Tibial nerve (tissue), 4 donors: ENCODE data around the gene MT1F. TPM values are rescaled to one million over a fixed set of nuclear protein-coding genes. Genes with fewer than 3 reads are reported as not detected.

ENCODE experiments used
- DNase-seq, 2 donors: peaks; one replicate each; pipeline ENCODE4 v3.0.0-alpha.2; 2019; ENCODE audit warnings: low spot score in 2 of 2
- H3K27ac ChIP-seq, 4 donors: fragments of 200-600 bp; sonication (generic) in 3 of 4; one replicate each; pipeline ENCODE4 v1.5.1; 2017 to 2019; ENCODE audit warnings: mild to moderate bottlenecking in 1 of 4
- H3K27me3 ChIP-seq, 2 donors: fragments of 200-600 bp; sonication (generic) in 1 of 2; one replicate each; pipeline versions ENCODE4 v1.5.1 to v1.6.0; 2017 to 2019
- H3K36me3 ChIP-seq, 3 donors: fragments of 200-600 bp; sonication (generic); one replicate each; pipeline ENCODE4 v1.5.1; 2018 to 2019
- H3K4me1 ChIP-seq, 4 donors: fragments of 200-600 bp; sonication (generic) in 3 of 4; one replicate each; pipeline ENCODE4 v1.5.1; 2017 to 2019
- H3K4me3 ChIP-seq, 4 donors: fragments of 200-600 bp; sonication (generic) in 3 of 4; one replicate each; pipeline ENCODE4 v1.5.1; 2017 to 2019; ENCODE audit warnings: mild to moderate bottlenecking in 1 of 4, moderate library complexity in 1 of 4
- H3K9me3 ChIP-seq, 4 donors: fragments of 200-600 bp; sonication (generic) in 3 of 4; one replicate each; pipeline ENCODE4 v1.5.1; 2017 to 2019
- EP300 ChIP-seq, 2 donors: sonication (generic); formaldehyde crosslinking; IDR thresholded peaks; one replicate each; pipeline ENCODE4 v1.6.1; 2017; ENCODE audit warnings: antibody characterized with exemption in 2 of 2, mild to moderate bottlenecking in 1 of 2
- POLR2A ChIP-seq, 2 donors: fragments of 450-650 bp; IDR thresholded peaks; one replicate each; pipeline ENCODE4 v1.6.1; 2017; ENCODE audit warnings: antibody characterized with exemption in 2 of 2, mild to moderate bottlenecking in 2 of 2, moderate library complexity in 2 of 2
- WGBS, 2 donors: methylation state at CpG; one replicate each; pipeline ENCODE4 v1.1.5; 2018; 5-methylcytosine and 5-hydroxymethylcytosine counted together
- total RNA-seq, 4 donors: library from RNA; depleted of rRNA; stranded (reverse); fragments of >200 nt; gene quantifications; one replicate each; pipeline ENCODE4 v1.1.0, GENCODE V29; 2016
- TF ChIP-seq, protein P1 (sequence below), 5 experiments: fragments of 200-600 bp in 3 of 5; fragments of 450-650 bp in 2 of 5; sonication (generic) in 3 of 5; IDR thresholded peaks; one replicate each; pipeline ENCODE4 v1.5.1; 2016 to 2019; ENCODE audit warnings: antibody characterized with exemption in 5 of 5, mild to moderate bottlenecking in 3 of 5, moderate library complexity in 2 of 5

The MT1F gene
- total RNA-seq, 4 donors from 2014 or later = 3.0 to 34.3 (median 11.3) TPM

DNA sequence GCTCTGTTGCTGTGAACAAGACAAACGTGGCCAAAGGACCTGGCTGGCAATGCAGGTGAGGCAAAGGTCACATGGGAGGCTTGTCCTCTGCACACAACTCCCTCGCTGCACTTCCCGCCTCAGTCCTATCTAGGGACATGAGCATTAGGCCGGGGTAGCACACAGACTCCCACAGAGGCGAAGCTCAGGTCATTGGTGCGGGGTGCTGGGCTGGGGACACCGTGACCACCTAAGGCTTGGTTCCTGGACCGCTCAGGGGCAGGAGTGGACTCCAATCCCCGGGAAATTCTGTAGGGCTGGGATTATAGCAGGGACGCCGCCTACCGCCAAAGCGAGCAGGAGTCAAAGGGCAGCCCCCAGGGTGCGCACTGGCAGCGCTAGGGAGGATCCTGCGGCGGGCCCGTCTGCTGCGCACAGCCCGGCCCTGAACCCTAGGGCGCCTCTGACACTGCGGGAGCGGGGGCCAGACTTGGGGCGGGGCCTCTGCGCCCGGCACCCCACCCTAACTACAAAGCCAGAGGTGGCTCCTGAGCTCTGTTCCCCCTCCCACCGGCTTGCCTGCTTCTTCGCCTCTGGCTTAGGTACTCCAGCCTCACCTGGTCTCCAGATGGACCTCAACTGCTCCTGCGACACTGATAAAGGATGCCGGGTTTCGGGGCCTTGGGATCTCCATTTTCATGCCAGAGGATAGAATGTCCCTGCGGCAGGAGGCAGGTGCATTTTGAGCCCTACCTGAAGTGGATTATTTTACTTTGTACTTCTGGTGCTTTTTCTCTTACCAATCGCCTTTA lies 9.9 kb upstream of the MT1F start:
- no peak for TF ChIP-seq POLR2A (IDR thresholded peaks at IDR 0.05)
- no peaks in the 10 kb centered on the region for H3K36me3 ChIP-seq
- WGBS, 2 donors = 32 to 39% methylated on average over 25 to 29 of the region's 33 CpGs
- no peak overlapping the region for H3K4me3 ChIP-seq
- H3K9me3 ChIP-seq = no peaks in the 10 kb centered on the region
- H3K4me1 ChIP-seq = peaks cover 0 to 13% (median 10%) of the 10 kb centered on the region in 4 donors
- H3K27ac ChIP-seq = no peak overlapping the region
- no peak for DNase-seq
- H3K27me3 ChIP-seq = peaks cover 0 to 27% of the 10 kb centered on the region in 2 donors

DNA sequence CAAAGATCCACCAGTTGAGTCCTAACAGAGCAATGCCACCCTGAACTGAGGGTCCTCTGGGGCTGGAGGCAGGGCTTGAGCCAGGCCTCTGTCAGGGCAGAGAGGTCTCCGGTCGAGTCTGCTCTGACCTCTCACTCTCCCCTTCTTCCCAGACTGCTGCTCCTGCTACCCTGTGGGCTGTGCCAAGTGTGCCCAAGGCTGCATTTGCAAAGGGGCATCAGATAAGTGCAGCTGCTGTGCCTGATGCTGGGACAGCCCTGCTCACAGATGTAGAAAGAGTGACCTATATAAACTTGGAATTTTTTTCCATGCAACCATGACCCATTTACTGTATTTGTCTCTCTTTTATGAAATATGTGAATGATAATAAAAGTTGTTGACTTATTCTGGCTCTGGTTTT lies 8.5 kb upstream of the MT1F start:
- Histone ChIP-seq H3K27ac (no peak overlapping the region), H3K4me3 (no peak overlapping the region), H3K27me3 (peaks cover 0 to 23% of the 10 kb centered on the region in 2 donors), H3K9me3 (no peaks in the 10 kb centered on the region), H3K36me3 (no peaks in the 10 kb centered on the region), H3K4me1 (no peaks in the 10 kb centered on the region)
- WGBS, 2 donors = 67 to 83% methylated on average over 2 of the region's 2 CpGs
- TF ChIP-seq EP300 (IDR thresholded peaks at IDR 0.05) = no peak
- no peak for TF ChIP-seq POLR2A (IDR thresholded peaks at IDR 0.05)
- no peak for DNase-seq

DNA sequence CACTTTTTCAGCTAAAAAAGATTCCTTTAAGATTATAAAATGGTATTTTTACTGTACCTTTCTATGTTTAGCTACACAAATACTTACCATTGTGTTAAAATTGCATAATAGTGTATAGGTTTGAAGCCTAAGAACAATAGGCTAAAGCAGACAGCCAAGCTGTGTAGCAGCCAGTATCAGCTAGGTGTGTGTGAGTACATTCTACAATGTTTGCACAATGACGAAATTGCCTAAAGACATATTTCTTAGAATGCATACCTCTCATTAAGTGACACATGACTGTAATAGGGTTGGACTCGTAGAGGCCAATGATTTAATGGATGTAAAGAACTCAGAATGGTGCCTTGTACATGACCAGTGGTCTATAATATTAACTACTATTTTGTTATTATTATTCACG lies 7.9 kb upstream of the MT1F start:
- WGBS, 2 donors = 78 to 83% methylated on average over 3 of the region's 3 CpGs
- Histone ChIP-seq H3K4me3 (no peak overlapping the region), H3K9me3 (no peaks in the 10 kb centered on the region), H3K4me1 (no peaks in the 10 kb centered on the region), H3K27me3 (peaks cover 0 to 22% of the 10 kb centered on the region in 2 donors), H3K36me3 (no peaks in the 10 kb centered on the region), H3K27ac (no peak overlapping the region)
- TF ChIP-seq POLR2A (IDR thresholded peaks at IDR 0.05) = no peak
- TF ChIP-seq, protein P1, sequence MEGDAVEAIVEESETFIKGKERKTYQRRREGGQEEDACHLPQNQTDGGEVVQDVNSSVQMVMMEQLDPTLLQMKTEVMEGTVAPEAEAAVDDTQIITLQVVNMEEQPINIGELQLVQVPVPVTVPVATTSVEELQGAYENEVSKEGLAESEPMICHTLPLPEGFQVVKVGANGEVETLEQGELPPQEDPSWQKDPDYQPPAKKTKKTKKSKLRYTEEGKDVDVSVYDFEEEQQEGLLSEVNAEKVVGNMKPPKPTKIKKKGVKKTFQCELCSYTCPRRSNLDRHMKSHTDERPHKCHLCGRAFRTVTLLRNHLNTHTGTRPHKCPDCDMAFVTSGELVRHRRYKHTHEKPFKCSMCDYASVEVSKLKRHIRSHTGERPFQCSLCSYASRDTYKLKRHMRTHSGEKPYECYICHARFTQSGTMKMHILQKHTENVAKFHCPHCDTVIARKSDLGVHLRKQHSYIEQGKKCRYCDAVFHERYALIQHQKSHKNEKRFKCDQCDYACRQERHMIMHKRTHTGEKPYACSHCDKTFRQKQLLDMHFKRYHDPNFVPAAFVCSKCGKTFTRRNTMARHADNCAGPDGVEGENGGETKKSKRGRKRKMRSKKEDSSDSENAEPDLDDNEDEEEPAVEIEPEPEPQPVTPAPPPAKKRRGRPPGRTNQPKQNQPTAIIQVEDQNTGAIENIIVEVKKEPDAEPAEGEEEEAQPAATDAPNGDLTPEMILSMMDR (IDR thresholded peaks at IDR 0.05) = no peak
- TF ChIP-seq EP300 (IDR thresholded peaks at IDR 0.05) = no peak
- no peak for DNase-seq

DNA sequence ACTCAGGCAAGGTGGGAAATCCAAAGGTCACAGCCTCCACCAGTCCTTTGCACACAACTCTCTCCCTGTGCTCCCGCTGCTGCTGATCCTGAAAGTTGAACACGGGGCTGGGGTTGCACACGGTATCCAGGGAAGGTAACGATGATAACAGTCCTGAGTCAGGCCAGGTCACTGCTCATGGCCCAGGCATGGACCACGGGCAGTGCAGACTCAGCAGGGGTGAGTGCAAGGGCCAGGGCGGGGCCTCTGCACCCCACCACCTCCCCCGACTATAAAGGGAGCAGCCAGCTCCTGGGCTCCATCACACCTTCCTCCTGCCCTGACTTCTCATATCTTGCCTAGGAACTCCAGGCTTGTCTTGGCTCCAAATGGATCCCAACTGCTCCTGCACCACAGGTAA lies 6.2 kb upstream of the MT1F start, which contains the start of gene MT1B:
Gene MT1B, plus strand, starts transcription at position 301 of the 400 bp plus-strand sequence. Its CDS starts 68 bp downstream, at position 369.
- H3K27me3 ChIP-seq = peaks cover 0 to 18% of the 10 kb centered on the region in 2 donors
- H3K9me3 ChIP-seq = no peaks in the 10 kb centered on the region
- no peaks in the 10 kb centered on the region for H3K36me3 ChIP-seq
- no peaks in the 10 kb centered on the region for H3K4me1 ChIP-seq
- no peak for DNase-seq
- WGBS, 2 donors = 57 to 76% methylated on average over 6 to 7 of the region's 7 CpGs
- TF ChIP-seq EP300 (IDR thresholded peaks at IDR 0.05) (no peak), POLR2A (IDR thresholded peaks at IDR 0.05) (no peak)
- TF ChIP-seq, protein P1 (IDR thresholded peaks at IDR 0.05) = no peak
- H3K4me3 ChIP-seq = no peak within 1 kb of the TSS
- H3K27ac ChIP-seq = no peak within 1 kb of the TSS

DNA sequence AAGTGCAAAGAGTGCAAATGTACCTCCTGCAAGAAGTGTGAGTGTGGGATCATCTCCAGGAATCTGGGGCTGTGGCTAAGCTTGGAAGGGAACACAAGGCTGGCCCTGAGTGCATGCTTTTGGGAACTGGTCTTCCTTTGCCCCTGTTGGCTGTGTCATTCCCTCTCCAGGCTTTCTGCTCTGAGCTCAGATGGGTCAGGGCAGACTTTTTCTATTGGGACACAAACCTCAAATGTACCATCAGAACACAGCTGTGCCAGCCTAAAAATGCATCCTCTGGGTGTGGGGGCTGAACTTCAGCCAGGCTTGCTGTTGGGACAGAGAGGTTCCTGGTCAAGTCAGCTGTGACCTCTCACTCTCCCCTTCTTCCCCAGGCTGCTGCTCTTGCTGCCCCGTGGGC lies 5.2 kb upstream of the MT1F start:
- no peak for DNase-seq
- peaks cover 0 to 6% (median 1%) of the 10 kb centered on the region in 4 donors for H3K4me1 ChIP-seq
- WGBS, 2 donors = 44 to 75% methylated on average over 1 of the region's 1 CpG
- H3K27me3 ChIP-seq = peaks cover 0 to 14% of the 10 kb centered on the region in 2 donors
- no peak overlapping the region for H3K27ac ChIP-seq
- no peaks in the 10 kb centered on the region for H3K9me3 ChIP-seq
- TF ChIP-seq EP300 (IDR thresholded peaks at IDR 0.05) (no peak), POLR2A (IDR thresholded peaks at IDR 0.05) (no peak)
- TF ChIP-seq, protein P1 (IDR thresholded peaks at IDR 0.05) = no peak
- no peaks in the 10 kb centered on the region for H3K36me3 ChIP-seq
- H3K4me3 ChIP-seq = no peak overlapping the region

DNA sequence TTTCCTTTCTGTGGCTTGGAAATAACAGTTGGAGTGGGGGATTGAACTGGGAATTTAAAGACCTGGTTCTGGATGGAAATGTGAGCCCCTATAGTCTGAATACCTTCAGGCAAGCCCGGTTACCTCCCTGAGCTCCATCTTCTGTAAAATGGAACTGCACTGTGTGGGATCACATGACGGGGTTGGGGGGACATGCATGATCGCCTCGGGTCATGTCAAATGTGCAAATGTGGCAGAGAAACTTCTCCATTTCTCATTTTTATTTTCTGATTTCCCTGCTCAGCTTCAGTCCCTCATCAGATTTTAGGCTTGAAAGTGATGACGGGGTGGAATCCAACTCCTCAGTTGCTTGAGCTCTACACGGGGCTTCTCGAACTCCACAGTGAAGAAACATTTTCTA lies 4.5 kb upstream of the MT1F start:
- TF ChIP-seq POLR2A (IDR thresholded peaks at IDR 0.05) (no peak), EP300 (IDR thresholded peaks at IDR 0.05) (no peak)
- TF ChIP-seq, protein P1 (IDR thresholded peaks at IDR 0.05) = no peak
- H3K27ac ChIP-seq = no peak overlapping the region
- H3K27me3 ChIP-seq = peaks cover 0 to 9% of the 10 kb centered on the region in 2 donors
- H3K4me1 ChIP-seq = peaks cover 0 to 12% (median 7%) of the 10 kb centered on the region in 4 donors
- H3K9me3 ChIP-seq = no peaks in the 10 kb centered on the region
- no peak overlapping the region for H3K4me3 ChIP-seq
- 79 to 83% methylated on average over 7 of the region's 7 CpGs for WGBS, 2 donors
- no peak for DNase-seq
- no peaks in the 10 kb centered on the region for H3K36me3 ChIP-seq
